ENCODE results near the gene GMFB.
"Not testable (repeated sequence)": the region's sequence is repeated elsewhere in the genome, so short reads cannot be mapped to it uniquely, and the experiment has no call there.

GMFB gene

GRCh38 chr14:54457609-54457996, 31.2 kb downstream of the GMFB start:
- no peak for DNase-seq

- DNase-seq = not testable (repeated sequence)
Observed at GRCh38 chr14:54456820-54457608, 31.8 kb downstream of the GMFB start.

GRCh38 chr14:54455363-54455762, 33.4 kb downstream of the GMFB start:
- DNase-seq = no peak

- DNase-seq = not testable (repeated sequence)
Observed at GRCh38 chr14:54453990-54454389, 34.8 kb downstream of the GMFB start.

GRCh38 chr14:54453252-54453651, 35.5 kb downstream of the GMFB start:
- DNase-seq = no peak

GRCh38 chr14:54451961-54452360, 36.8 kb downstream of the GMFB start:
- no peak for DNase-seq

GRCh38 chr14:54451121-54451601, 37.6 kb downstream of the GMFB start:
- DNase-seq = no peak

GRCh38 chr14:54450535-54450934, 38.2 kb downstream of the GMFB start:
- no peak for DNase-seq

- no peak for DNase-seq
Observed at GRCh38 chr14:54447231-54447692, 41.5 kb downstream of the GMFB start.

- DNase-seq = peak; percentile 32 to 42
Observed at GRCh38 chr14:54446161-54446693, 42.6 kb downstream of the GMFB start.

GRCh38 chr14:54444681-54445080, 44.1 kb downstream of the GMFB start:
- no peak for DNase-seq

- DNase-seq = no peak
Observed at GRCh38 chr14:54443981-54444380, 44.8 kb downstream of the GMFB start.

- not testable (repeated sequence) for DNase-seq
Observed at GRCh38 chr14:54442961-54443360, 45.8 kb downstream of the GMFB start.

- peak; percentile 90 to 94 for DNase-seq
Observed at GRCh38 chr14:54440873-54441868, 47.6 kb downstream of the GMFB start, which contains the start of gene CNIH1. Gene CNIH1, minus strand, starts transcription at chr14:54441374. Its CDS starts 47 bp downstream, at chr14:54441327.

GRCh38 chr14:54440476-54440872, 48.3 kb downstream of the GMFB start:
- DNase-seq = no peak

- DNase-seq = no peak
Observed at GRCh38 chr14:54440037-54440436, 48.7 kb downstream of the GMFB start.

- DNase-seq = no peak
Observed at GRCh38 chr14:54438703-54439102, 50.1 kb downstream of the GMFB start.

GRCh38 chr14:54437954-54438353, 50.8 kb downstream of the GMFB start:
- not testable (repeated sequence) for DNase-seq

GRCh38 chr14:54435500-54435981, 53.2 kb downstream of the GMFB start:
- no peak for DNase-seq

- no peak for DNase-seq
Observed at GRCh38 chr14:54428527-54428926, 60.3 kb downstream of the GMFB start.

GRCh38 chr14:54427871-54428270, 60.9 kb downstream of the GMFB start:
- DNase-seq = no peak

- no peak for DNase-seq
Observed at GRCh38 chr14:54425537-54426274, 63.1 kb downstream of the GMFB start.

All from NCI-H187 (cell line).